Neural progenitor cell (in vitro differentiated cells): ENCODE data around the gene HS3ST3B1.

ENCODE experiments used
- CTCF ChIP-seq: fragments of 200-600 bp; sonication (generic); IDR thresholded peaks from 2 replicates; pipeline ENCODE4 v1.5.1; 2017; ENCODE audit warnings: antibody characterized with exemption, mild to moderate bottlenecking
- EZH2 ChIP-seq: fragments of 200-600 bp; sonication (generic); IDR thresholded peaks from 2 replicates; pipeline ENCODE4 v1.6.1; 2017; ENCODE audit warnings: antibody characterized with exemption, mild to moderate bottlenecking, moderate library complexity
- EZH2phosphoT487 ChIP-seq: fragments of 200-600 bp; sonication (generic); IDR thresholded peaks from 2 replicates; pipeline ENCODE4 v1.6.1; 2017; ENCODE audit warnings: antibody characterized with exemption

GRCh38 chr17:14329900-14330491 is 29.1 kb downstream of the HS3ST3B1 start:
- no peak for TF ChIP-seq EZH2
- no peak for TF ChIP-seq CTCF
- no peak for TF ChIP-seq EZH2phosphoT487
